K562 (cell line): ENCODE data around the gene SKAP1. TPM values are rescaled to one million over a fixed set of nuclear protein-coding genes. Genes with fewer than 3 reads are reported as not detected.

Source experiments
- ATAC-seq: fragments of 200-7000 bp; cut with Tn5 transposase; 3 replicates; pipeline ENCODE4 v1.9.1; 2020; ENCODE audit warnings: moderate library complexity
- BruUV-seq: library from RNA; stranded (reverse); fragments of 400-500 nt; replicated peaks from 2 replicates; lab custom pipeline; 2021; lab: Mats Ljungman, UMichigan
- CTCF ChIA-PET: fragments of 300-600 bp; formaldehyde crosslinking; extraction: SDS; loops from one replicate; lab custom pipeline; 2021; ENCODE audit warnings: low intra/inter-chr PET ratio; lab: Yijun Ruan, JAX
- POLR2A ChIA-PET: fragments of 300-600, 350-650 bp; sonication (Branson Sonifier 250); formaldehyde crosslinking; extraction: SDS; loops from one replicate; lab custom pipeline; 2021; ENCODE audit warnings: antibody characterized with exemption, inconsistent platforms; lab: Yijun Ruan, JAX
- DNase-seq, 4 experiments: peaks; one replicate each; pipeline versions ENCODE4 v3.0.0 to v3.0.0-alpha.2; 2011 to 2018; ENCODE audit warnings: low spot score in 3 of 4, mixed read lengths in 3 of 4; ENCODE audit errors: extremely low read depth in 1 of 4
- FAIRE-seq: peaks from 2 replicates; lab custom pipeline; 2011; peaks lifted over from hg19 to GRCh38; lab: Jason Lieb, UNC
- H2AFZ ChIP-seq: 2 replicates; pipeline ENCODE4 v1.6.0; 2011; ENCODE audit warnings: low read depth, low read length, control low read depth, inconsistent platforms
- H3K27ac ChIP-seq: fragments of 200-600 bp; 3 replicates; pipeline ENCODE4 v1.8.0; 2011; ENCODE audit warnings: low read depth, mild to moderate bottlenecking, control low read depth, inconsistent platforms, low read length, moderate library complexity, mixed read lengths; ENCODE audit errors: extremely low read depth
- H3K27me3 ChIP-seq, 2 experiments: fragments of 300-600 bp in 1 of 2; 2 replicates in 1 of 2; 3 replicates in 1 of 2; pipeline versions ENCODE4 v1.6.0 to v1.8.0; 2011; ENCODE audit warnings: inconsistent platforms in 2 of 2, low read length in 2 of 2, mild to moderate bottlenecking in 1 of 2, mixed read lengths in 1 of 2, moderate library complexity in 1 of 2; ENCODE audit not compliant: control insufficient read depth in 2 of 2, insufficient read depth in 2 of 2
- H3K36me3 ChIP-seq: fragments of 300-600 bp; 3 replicates; pipeline ENCODE4 v1.8.0; 2011; ENCODE audit warnings: mild to moderate bottlenecking, low read length, inconsistent platforms; ENCODE audit not compliant: control insufficient read depth, insufficient read depth
- H3K4me1 ChIP-seq, 2 experiments: fragments of 200-600 bp in 1 of 2; replicated peaks in 1 of 2; 2 replicates in 1 of 2; 3 replicates in 1 of 2; pipeline versions ENCODE4 v1.5.1 to v1.8.0; 2011; ENCODE audit warnings: inconsistent platforms in 2 of 2, low read length in 2 of 2, mild to moderate bottlenecking in 1 of 2, mixed read lengths in 1 of 2, moderate library complexity in 1 of 2; ENCODE audit not compliant: control insufficient read depth in 2 of 2, insufficient read depth in 2 of 2
- H3K4me2 ChIP-seq: 2 replicates; pipeline ENCODE4 v1.6.1; 2011; ENCODE audit warnings: low read length, control low read depth, inconsistent platforms, mixed read lengths; ENCODE audit not compliant: insufficient read depth
- H3K4me3 ChIP-seq: fragments of 200-600 bp; sonication (generic), shearing (Covaris generic); 2 replicates; pipeline ENCODE4 v1.5.1; 2016; ENCODE audit warnings: control low read depth, inconsistent platforms
- H3K79me2 ChIP-seq: fragments of 200-600 bp; 3 replicates; pipeline ENCODE4 v1.8.0; 2011; ENCODE audit warnings: low read length, inconsistent platforms; ENCODE audit not compliant: control insufficient read depth, insufficient read depth
- H3K9ac ChIP-seq, 2 experiments: 2 replicates each; pipeline versions ENCODE4 v1.6.0 to v1.6.1; 2011; ENCODE audit warnings: low read depth in 2 of 2, low read length in 2 of 2, control low read depth in 1 of 2, inconsistent platforms in 1 of 2, mild to moderate bottlenecking in 1 of 2, mixed read lengths in 1 of 2; ENCODE audit not compliant: insufficient read depth in 1 of 2
- H3K9me1 ChIP-seq: one replicate; pipeline ENCODE4 v1.6.0; 2011; ENCODE audit warnings: inconsistent platforms, mild to moderate bottlenecking, low read length, moderate library complexity; ENCODE audit not compliant: control insufficient read depth, insufficient read depth
- H3K9me3 ChIP-seq: replicated peaks from 2 replicates; pipeline ENCODE4 v1.5.1; 2011; ENCODE audit warnings: low read depth, low read length, inconsistent platforms; ENCODE audit not compliant: control insufficient read depth, insufficient read depth
- H4K20me1 ChIP-seq: replicated peaks from 2 replicates; pipeline ENCODE4 v1.6.1; 2011; ENCODE audit warnings: low read length, inconsistent platforms, mixed read lengths; ENCODE audit not compliant: control insufficient read depth, insufficient read depth
- CEBPZ ChIP-seq: fragments of 150-350 bp; IDR thresholded peaks from 2 replicates; pipeline ENCODE4 v1.6.1; 2014; ENCODE audit warnings: low read depth, mild to moderate bottlenecking, low read length, borderline replicate concordance
- HES1 ChIP-seq: fragments of 450-650 bp; IDR thresholded peaks from 2 replicates; pipeline ENCODE4 v1.6.1; 2016; ENCODE audit warnings: low read depth, mild to moderate bottlenecking, moderate library complexity
- HSF4 ChIP-seq: fragments of 250-450 bp; sonication (Bioruptor Pico); IDR thresholded peaks from 2 replicates; pipeline ENCODE4 v2.1.2; 2022; ENCODE audit warnings: mild to moderate bottlenecking, moderate library complexity, borderline replicate concordance
- L3MBTL2 ChIP-seq: fragments of 450-650 bp; IDR thresholded peaks from 2 replicates; pipeline ENCODE4 v1.6.1; 2016; ENCODE audit warnings: mild to moderate bottlenecking, moderate library complexity
- NCOA1 ChIP-seq: fragments of 450-650 bp; IDR thresholded peaks from 2 replicates; pipeline ENCODE4 v1.6.1; 2016; ENCODE audit warnings: low read depth
- NFE2 ChIP-seq: IDR thresholded peaks from 2 replicates; pipeline ENCODE4 v1.6.1; 2014; ENCODE audit warnings: antibody characterized with exemption, low read depth
- POLR2G ChIP-seq: fragments of 200-400 bp; formaldehyde crosslinking; IDR thresholded peaks from 2 replicates; pipeline ENCODE4 v1.6.1; 2017; ENCODE audit warnings: low read depth, mild to moderate bottlenecking, antibody characterized with exemption, low read length, moderate library complexity
- THRB ChIP-seq: fragments of 450-650 bp; formaldehyde crosslinking; conservative IDR thresholded peaks from 2 replicates; pipeline ENCODE4 v1.4.0; 2022; ENCODE audit warnings: mild to moderate bottlenecking, missing genetic modification characterization
- ZNF12 ChIP-seq: sonication (generic); formaldehyde crosslinking; IDR thresholded peaks from 2 replicates; pipeline ENCODE4 v1.4.0; 2020; ENCODE audit warnings: mild to moderate bottlenecking, missing genetic modification reagents
- ZNF274 ChIP-seq: IDR thresholded peaks from 2 replicates; pipeline ENCODE4 v1.6.1; 2011; ENCODE audit warnings: low read depth, mild to moderate bottlenecking, low read length, moderate library complexity, borderline replicate concordance
- WGBS: fragments of 100-300 bp; shearing (Covaris generic); methylation state at CpG from one replicate; pipeline ENCODE4 v1.1.6; 2016; ENCODE audit warnings: low coverage, mixed read lengths; ENCODE audit not compliant: insufficient coverage; ENCODE audit errors: missing lambda C conversion rate; 5-methylcytosine and 5-hydroxymethylcytosine counted together
- in situ Hi-C: fragments of 300-500 bp; cut with MboI; formaldehyde crosslinking; loops from 4 replicates; pipeline ENCODE4 v1.15.0; 2018; ENCODE audit warnings: inconsistent platforms, mixed read lengths
- intact Hi-C: fragments of 100-400 bp; cut with micrococcal nuclease; formaldehyde crosslinking; loops from 2 replicates; pipeline ENCODE4 v1.14.2; 2022
- polyA plus RNA-seq, 8 experiments: library from polyadenylated mRNA; depleted of rRNA in 4 of 8; stranded (reverse) in 5 of 8; unstranded in 3 of 8; fragments of >200 nt; fragmentation: Nextera tagmentation in 2 of 8; fragmentation: Illumina TruSeq in 1 of 8; extraction: Ambion mirVana in 2 of 8; extraction: Trizol in 1 of 8; gene quantifications; 2 replicates each; pipeline versions ENCODE4 v1.2.1 to v1.2.3, GENCODE V29; 2011 to 2014; ENCODE audit warnings: inconsistent platforms in 1 of 8, missing spikeins in 1 of 8
- total RNA-seq, 7 experiments: library from RNA; depleted of rRNA in 6 of 7; stranded (reverse); fragments of >200 nt in 6 of 7; fragmentation: Illumina TruSeq in 2 of 7; extraction: Trizol in 2 of 7; gene quantifications; 2 replicates each; pipeline versions ENCODE4 v1.2.1 to v1.2.3, GENCODE V29; 2011 to 2021; ENCODE audit warnings: low replicate concordance in 1 of 7
- TF ChIP-seq, protein P1 (sequence below): sonication (generic); formaldehyde crosslinking; IDR thresholded peaks from 2 replicates; pipeline ENCODE4 v1.8.0; 2022; ENCODE audit warnings: mild to moderate bottlenecking, missing genetic modification reagents

Gene SKAP1
- total and polyA plus RNA-seq, 9 of the 15 experiments (the other 6 are each of a cell fraction or from before 2014, with no cell fraction given): 0.06 to 0.80 (median 0.10) TPM; not detected in 4

GRCh38 chr17:48111937-48112241, 318.1 kb downstream of the SKAP1 start (continued):
- TF ChIP-seq, protein P1, sequence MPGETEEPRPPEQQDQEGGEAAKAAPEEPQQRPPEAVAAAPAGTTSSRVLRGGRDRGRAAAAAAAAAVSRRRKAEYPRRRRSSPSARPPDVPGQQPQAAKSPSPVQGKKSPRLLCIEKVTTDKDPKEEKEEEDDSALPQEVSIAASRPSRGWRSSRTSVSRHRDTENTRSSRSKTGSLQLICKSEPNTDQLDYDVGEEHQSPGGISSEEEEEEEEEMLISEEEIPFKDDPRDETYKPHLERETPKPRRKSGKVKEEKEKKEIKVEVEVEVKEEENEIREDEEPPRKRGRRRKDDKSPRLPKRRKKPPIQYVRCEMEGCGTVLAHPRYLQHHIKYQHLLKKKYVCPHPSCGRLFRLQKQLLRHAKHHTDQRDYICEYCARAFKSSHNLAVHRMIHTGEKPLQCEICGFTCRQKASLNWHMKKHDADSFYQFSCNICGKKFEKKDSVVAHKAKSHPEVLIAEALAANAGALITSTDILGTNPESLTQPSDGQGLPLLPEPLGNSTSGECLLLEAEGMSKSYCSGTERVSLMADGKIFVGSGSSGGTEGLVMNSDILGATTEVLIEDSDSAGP (CRISPR knock-in tag): no peak
- TF ChIP-seq POLR2G: no peak

DNA sequence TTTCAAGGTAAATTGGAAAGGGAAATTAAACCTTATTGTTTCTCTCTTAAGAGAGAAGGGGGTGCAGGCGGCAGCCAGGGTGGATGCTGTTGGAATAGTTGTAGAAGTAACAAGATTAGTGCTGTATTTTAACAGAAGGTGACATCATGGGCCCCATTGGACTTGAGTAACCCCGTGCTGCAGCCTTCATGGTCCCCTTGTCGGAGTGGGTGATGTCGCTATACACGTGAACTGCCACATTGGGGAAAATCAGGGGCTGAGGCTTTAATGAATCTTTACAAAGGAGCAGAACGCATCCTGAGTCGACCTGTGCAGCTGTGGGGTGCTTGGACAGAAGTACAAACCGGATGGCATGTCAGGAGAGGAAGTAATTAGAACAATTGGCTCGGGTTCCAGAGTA, 319.3 kb downstream of the SKAP1 start:
- peaks cover 31% of the 10 kb centered on the region for H3K79me2 ChIP-seq
- BruUV-seq: no TSS peak
- CTCF ChIA-PET: no interaction called here
- H3K4me3 ChIP-seq: no peak overlapping the region
- in situ Hi-C loops (no loop called here), intact Hi-C loops (no loop called here)
- ATAC-seq: no peak
- no peak for DNase-seq
- H4K20me1 ChIP-seq: no peaks in the 10 kb centered on the region
- H3K27me3 ChIP-seq: no peaks in the 10 kb centered on the region
- WGBS: 82% methylated on average over 9 of the region's 9 CpGs
- FAIRE-seq: no peak
- no peaks in the 10 kb centered on the region for H3K9me1 ChIP-seq
- no peak overlapping the region for H2AFZ ChIP-seq
- H3K9me3 ChIP-seq: no peaks in the 10 kb centered on the region
- no peak overlapping the region for H3K9ac ChIP-seq
- peaks cover 27% of the 10 kb centered on the region; the same call in 2 of the 3 replicates for H3K36me3 ChIP-seq
- peaks cover 0 to 18% of the 10 kb centered on the region in 2 experiments; a peak in 3 of 5 replicates for H3K4me1 ChIP-seq
- POLR2A ChIA-PET: no interaction called here
- no peak overlapping the region for H3K27ac ChIP-seq
- no peak overlapping the region; the same call in 1 of the 2 replicates for H3K4me2 ChIP-seq
- TF ChIP-seq L3MBTL2: no peak
- no peak for TF ChIP-seq NFE2
- TF ChIP-seq ZNF12 (CRISPR knock-in tag): no peak
- TF ChIP-seq CEBPZ: no peak
- no peak for TF ChIP-seq THRB (CRISPR knock-in tag)
- TF ChIP-seq HSF4: no peak
- no peak for TF ChIP-seq ZNF274
- TF ChIP-seq HES1: no peak
- no peak for TF ChIP-seq NCOA1
